Measurements from ENCODE around the gene RND1. TPM values are rescaled to one million over a fixed set of nuclear protein-coding genes. Genes with fewer than 3 reads are reported as not detected.

Gene RND1
- polyA plus RNA-seq, 3 donors, result 0.40 to 0.49 TPM; not detected in 1

- no peak overlapping the region for H2AFZ ChIP-seq (ENCODE audit: insufficient read depth, low read depth, low read length, poor library complexity, severe bottlenecking)
- H3K9me3 ChIP-seq (replicated peaks in 1 of 2; ENCODE audit: control insufficient read depth in 1 of 2, insufficient read depth in 1 of 2, low read length in 2 of 2), result no peaks in the 10 kb centered on the region
- DNase-seq, result no peak
- H3K4me3 ChIP-seq (replicated peaks in 1 of 3; ENCODE audit: low read depth in 2 of 3, low read length in 3 of 3), result no peak overlapping the region
- H3K27me3 ChIP-seq (ENCODE audit: control insufficient read depth in 2 of 2, insufficient read depth in 2 of 2, low read length in 2 of 2), result peaks cover under 1 to 3% of the 10 kb centered on the region in 2 donors
- Mint-ChIP-seq H3K9me3 (no peaks in the 10 kb centered on the region), H3K4me3 (no peak overlapping the region), H3K4me1 (peaks cover 14% of the 10 kb centered on the region), H3K27me3 (ENCODE audit: low read depth in 3 of 3) (peaks cover 5 to 27% (median 9%) of the 10 kb centered on the region in 3 donors), H3K36me3 (no peaks in the 10 kb centered on the region), H3K27ac (no peak overlapping the region)
- H3K4me1 ChIP-seq (ENCODE audit: control insufficient read depth in 1 of 2, insufficient read depth in 2 of 2, low read length in 2 of 2), result peaks cover 11 to 13% of the 10 kb centered on the region in 2 donors
- no peaks in the 10 kb centered on the region for H4K20me1 ChIP-seq (ENCODE audit: insufficient read depth, low read length)
- TF ChIP-seq CTCF (IDR thresholded peaks at IDR 0.05), result no peak
- no peak overlapping the region for H3K9ac ChIP-seq (ENCODE audit: insufficient read depth, low read length, poor library complexity, severe bottlenecking)
- H3K36me3 ChIP-seq (replicated peaks in 1 of 2; ENCODE audit: control insufficient read depth in 1 of 2, insufficient read depth in 2 of 2, low read length in 2 of 2), result no peaks in the 10 kb centered on the region
- intact Hi-C loops (cut with micrococcal nuclease), result no loop called here
- H3K27ac ChIP-seq (ENCODE audit: low read depth in 1 of 2, low read length in 2 of 2), result no peak overlapping the region
- H3K79me2 ChIP-seq (ENCODE audit: insufficient read depth, low read length), result no peaks in the 10 kb centered on the region
- H3K4me2 ChIP-seq (replicated peaks; ENCODE audit: extremely low read depth, low read length, poor library complexity, severe bottlenecking), result no peak overlapping the region
- no CpG with 5 or more reads among the region's 2 CpGs for WGBS (ENCODE audit: insufficient coverage)
Observed at GRCh38 chr12:48899651-48900050, 34.0 kb upstream of the RND1 start.

GRCh38 chr12:48894271-48894670 lies 28.6 kb upstream of the RND1 start:
- Histone ChIP-seq H3K9ac (ENCODE audit: insufficient read depth, low read length, poor library complexity, severe bottlenecking) (no peak overlapping the region), H3K9me3 (replicated peaks in 1 of 2; ENCODE audit: control insufficient read depth in 1 of 2, insufficient read depth in 1 of 2, low read length in 2 of 2) (no peaks in the 10 kb centered on the region), H4K20me1 (ENCODE audit: insufficient read depth, low read length) (no peaks in the 10 kb centered on the region), H3K4me2 (replicated peaks; ENCODE audit: extremely low read depth, low read length, poor library complexity, severe bottlenecking) (no peak overlapping the region), H2AFZ (ENCODE audit: insufficient read depth, low read depth, low read length, poor library complexity, severe bottlenecking) (no peak overlapping the region), H3K79me2 (ENCODE audit: insufficient read depth, low read length) (no peaks in the 10 kb centered on the region), H3K4me3 (replicated peaks in 1 of 3; ENCODE audit: low read depth in 2 of 3, low read length in 3 of 3) (no peak overlapping the region), H3K27me3 (ENCODE audit: control insufficient read depth in 2 of 2, insufficient read depth in 2 of 2, low read length in 2 of 2) (peaks cover 7 to 20% of the 10 kb centered on the region in 2 donors), H3K36me3 (replicated peaks in 1 of 2; ENCODE audit: control insufficient read depth in 1 of 2, insufficient read depth in 2 of 2, low read length in 2 of 2) (no peaks in the 10 kb centered on the region), H3K4me1 (ENCODE audit: control insufficient read depth in 1 of 2, insufficient read depth in 2 of 2, low read length in 2 of 2) (peaks cover 6 to 7% of the 10 kb centered on the region in 2 donors), H3K27ac (ENCODE audit: low read depth in 1 of 2, low read length in 2 of 2) (no peak overlapping the region)
- H3K4me1 Mint-ChIP-seq, result peaks cover 6% of the 10 kb centered on the region
- H3K9me3 Mint-ChIP-seq, result no peaks in the 10 kb centered on the region
- no peak for TF ChIP-seq CTCF (IDR thresholded peaks at IDR 0.05)
- no peak for DNase-seq
- peaks cover 0 to 2% of the 10 kb centered on the region in 2 donors for H3K36me3 Mint-ChIP-seq
- H3K4me3 Mint-ChIP-seq, result no peak overlapping the region
- intact Hi-C loops (cut with micrococcal nuclease), result no loop called here
- H3K27ac Mint-ChIP-seq, result no peak overlapping the region
- H3K27me3 Mint-ChIP-seq (ENCODE audit: low read depth in 3 of 3), result peaks cover 25 to 51% (median 29%) of the 10 kb centered on the region in 3 donors
- no CpG with 5 or more reads among the region's 1 CpG for WGBS (ENCODE audit: insufficient coverage)

Measured in CD14-positive monocyte (primary cell).